ENCODE measurements around the gene RYK.

DNA sequence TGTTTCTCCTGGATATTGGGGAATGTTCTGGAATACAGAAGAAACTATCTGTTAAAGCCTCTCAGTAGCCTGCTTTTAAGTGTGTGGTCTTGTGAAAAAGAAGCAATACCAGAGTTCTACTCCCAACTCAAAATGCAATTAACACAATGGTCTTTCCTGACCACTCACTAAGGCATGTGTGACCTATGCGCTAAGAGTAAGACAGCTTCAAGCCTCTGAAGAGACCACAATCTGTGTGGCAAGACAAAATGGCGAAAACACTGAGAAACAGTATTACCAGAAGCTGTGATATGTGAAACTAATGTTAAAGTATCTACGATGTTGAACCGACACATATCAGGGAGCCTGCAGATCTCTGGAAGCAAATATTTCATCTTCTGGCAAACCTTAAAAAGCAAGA, 33.8 kb downstream of the RYK start:
- TF ChIP-seq HOXD13 (CRISPR knock-in tag; IDR thresholded peaks at IDR 0.05; ENCODE audit: borderline replicate concordance) (no peak), ZNF114 (tag by site-specific recombination; IDR thresholded peaks at IDR 0.05) (no peak), ZNF311 (tag by site-specific recombination; IDR thresholded peaks at IDR 0.05; ENCODE audit: borderline replicate concordance) (no peak), ZNF184 (tag by site-specific recombination; IDR thresholded peaks at IDR 0.05) (no peak)
- TF ChIP-seq, protein P1, sequence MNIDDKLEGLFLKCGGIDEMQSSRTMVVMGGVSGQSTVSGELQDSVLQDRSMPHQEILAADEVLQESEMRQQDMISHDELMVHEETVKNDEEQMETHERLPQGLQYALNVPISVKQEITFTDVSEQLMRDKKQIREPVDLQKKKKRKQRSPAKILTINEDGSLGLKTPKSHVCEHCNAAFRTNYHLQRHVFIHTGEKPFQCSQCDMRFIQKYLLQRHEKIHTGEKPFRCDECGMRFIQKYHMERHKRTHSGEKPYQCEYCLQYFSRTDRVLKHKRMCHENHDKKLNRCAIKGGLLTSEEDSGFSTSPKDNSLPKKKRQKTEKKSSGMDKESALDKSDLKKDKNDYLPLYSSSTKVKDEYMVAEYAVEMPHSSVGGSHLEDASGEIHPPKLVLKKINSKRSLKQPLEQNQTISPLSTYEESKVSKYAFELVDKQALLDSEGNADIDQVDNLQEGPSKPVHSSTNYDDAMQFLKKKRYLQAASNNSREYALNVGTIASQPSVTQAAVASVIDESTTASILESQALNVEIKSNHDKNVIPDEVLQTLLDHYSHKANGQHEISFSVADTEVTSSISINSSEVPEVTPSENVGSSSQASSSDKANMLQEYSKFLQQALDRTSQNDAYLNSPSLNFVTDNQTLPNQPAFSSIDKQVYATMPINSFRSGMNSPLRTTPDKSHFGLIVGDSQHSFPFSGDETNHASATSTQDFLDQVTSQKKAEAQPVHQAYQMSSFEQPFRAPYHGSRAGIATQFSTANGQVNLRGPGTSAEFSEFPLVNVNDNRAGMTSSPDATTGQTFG (tag by site-specific recombination; IDR thresholded peaks at IDR 0.05; ENCODE audit: borderline replicate concordance) = no peak

All from HEK293 (cell line).